HG03095 (cell line): ENCODE measurements around the gene NAMPT.
"Not testable (repeated sequence)": the region's sequence is repeated elsewhere in the genome, so short reads cannot be mapped to it uniquely, and the experiment has no call there.

Source experiments
- ATAC-seq: cut with Tn5 transposase; IDR thresholded peaks from one replicate; pipeline ENCODE4 v1.9.1; 2021; ENCODE audit warnings: moderate library complexity; ENCODE audit not compliant: unreplicated experiment

Gene NAMPT

DNA sequence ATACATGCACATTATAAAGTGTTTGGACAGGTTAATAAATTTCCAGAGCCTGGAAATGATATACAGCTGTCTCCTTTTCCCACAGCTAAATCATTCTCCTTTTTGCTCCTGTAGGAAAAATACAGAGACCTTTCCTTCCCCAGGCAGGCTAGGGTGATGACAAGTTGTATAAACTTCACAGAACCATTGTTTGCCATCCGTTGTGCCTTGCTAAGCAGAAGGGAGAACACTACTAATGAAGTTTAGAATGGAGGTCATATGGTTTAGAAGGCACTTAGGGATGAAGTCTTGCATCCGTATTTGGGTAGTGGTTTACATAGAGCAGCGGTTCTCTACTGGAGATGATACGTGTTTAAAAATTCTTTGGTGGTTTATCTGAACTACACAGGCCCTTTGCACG is 46.0 kb downstream of the NAMPT start:
- no peak for ATAC-seq

DNA sequence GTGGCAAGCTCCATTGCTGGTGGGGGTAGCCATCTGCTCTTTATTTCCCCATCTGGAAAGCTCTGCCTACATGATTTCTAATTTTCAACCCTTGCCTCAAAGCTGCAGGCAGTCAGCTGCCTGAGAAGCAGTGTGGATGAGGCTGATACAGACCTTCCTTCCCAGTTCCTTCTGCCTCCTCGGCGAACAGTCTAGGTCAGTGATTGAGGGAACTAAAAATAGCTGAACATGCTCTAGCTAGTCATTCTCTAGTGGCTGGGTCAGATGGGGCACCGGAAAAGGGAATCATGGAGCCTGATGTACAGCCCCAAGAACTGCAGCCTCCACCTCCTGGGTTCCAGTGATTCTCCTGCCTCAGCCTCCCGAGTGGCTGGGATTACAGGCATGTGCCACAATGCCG is 48.7 kb downstream of the NAMPT start:
- ATAC-seq: no peak

DNA sequence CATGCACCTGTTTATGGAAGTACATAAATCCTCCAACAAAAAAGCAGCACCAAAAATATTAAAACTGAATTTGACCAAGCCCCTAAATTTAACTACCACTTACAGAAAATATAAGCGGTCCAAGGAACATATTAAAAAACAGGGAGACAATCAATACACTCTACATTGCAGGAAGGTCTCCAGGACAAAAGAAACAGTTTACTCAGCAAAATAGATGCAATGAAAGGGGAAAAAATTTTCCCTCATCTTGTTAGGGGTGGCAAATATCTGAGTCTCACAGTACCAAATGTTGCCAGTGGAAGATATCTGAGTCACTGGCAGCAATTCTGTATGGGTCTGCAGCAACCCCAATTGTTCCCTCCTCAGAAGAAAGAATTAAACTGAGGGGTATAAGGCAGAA is 50.4 kb downstream of the NAMPT start:
- no peak for ATAC-seq

DNA sequence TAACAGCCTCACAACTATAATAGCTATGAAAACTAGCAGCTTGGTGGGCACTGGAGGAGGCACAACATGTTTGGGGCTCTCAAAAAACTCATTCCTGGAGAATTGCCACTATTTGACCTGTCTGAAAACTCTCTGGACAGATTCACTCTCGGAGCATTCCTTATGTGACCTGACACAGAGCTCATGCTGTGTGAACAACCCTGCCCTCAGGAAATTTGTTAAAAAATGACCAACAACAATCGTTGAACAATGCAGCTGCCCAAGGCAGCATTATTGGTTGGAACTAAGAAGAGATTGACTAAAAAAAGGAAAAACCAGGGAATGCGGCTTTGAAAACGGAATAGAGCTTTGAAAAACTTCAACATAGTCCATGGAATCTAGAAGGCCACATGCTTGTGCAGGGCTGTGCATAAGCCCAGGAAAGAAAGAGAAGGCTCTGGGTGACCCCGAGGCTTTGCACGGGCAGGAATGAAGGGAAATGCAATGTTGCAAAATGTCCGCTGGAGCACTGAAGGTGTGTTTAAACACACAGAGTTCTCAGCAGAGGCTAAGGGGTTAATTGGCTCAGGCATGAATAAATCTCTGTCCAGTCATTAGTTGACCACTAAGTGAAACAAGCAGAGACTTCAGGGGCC is 52.8 kb downstream of the NAMPT start:
- ATAC-seq: no peak

DNA sequence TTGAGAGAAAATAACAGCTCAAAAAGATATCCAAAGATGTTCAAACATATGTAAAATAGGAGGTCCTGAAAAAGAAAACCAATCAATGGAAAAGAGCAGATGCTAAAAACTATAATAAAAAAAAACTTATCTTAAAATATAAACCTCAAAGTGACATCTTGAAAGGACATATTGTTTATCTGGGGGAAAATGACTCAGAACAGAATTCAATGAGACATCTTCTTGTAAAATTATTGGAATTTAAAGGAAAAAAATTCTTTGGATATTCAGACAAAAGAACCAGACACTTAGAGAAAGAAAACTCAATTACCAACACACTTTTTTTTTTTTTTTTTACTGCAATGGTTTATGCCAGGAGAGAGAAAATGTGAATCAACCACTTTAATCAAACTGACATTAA is 58.9 kb downstream of the NAMPT start:
- ATAC-seq: no peak

DNA sequence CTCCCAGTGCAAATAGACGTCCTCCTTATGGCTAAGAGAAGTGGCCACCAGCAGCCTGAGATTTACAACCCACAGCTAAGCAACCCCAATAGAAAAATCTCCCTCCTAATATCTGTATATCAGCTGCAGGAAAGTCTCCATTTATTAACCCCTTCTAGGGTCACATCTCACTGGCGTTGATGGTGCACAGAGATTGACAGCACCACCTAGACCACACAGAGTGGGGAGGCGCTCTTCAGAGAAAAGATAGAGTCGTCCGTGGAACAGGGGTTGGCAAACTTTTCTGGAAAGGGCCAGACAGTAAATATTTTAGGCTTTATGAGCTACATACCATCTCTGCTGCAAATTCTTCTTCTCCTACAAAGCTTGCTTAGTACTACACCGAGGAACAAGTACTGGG is 60.0 kb downstream of the NAMPT start:
- ATAC-seq: no peak

DNA sequence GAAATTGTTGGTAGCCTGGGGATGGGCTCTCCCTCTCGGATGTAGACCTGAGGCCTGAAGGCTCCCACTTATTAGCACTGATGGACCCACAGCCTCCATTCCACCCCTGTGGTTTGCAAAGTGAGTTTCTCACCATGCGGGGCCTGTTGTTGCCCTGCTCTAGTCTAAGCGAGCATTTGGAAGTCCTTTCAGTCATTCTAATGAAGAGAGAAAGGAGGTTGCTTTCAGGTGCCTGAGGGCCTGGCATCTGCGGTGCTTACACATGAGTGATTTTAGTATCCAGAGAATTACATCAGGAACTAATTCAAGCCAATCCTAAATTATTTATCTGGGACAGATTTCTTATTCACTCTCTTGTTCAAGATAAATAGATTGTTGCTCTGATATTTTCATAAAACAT is 61.6 kb downstream of the NAMPT start:
- no peak for ATAC-seq

DNA sequence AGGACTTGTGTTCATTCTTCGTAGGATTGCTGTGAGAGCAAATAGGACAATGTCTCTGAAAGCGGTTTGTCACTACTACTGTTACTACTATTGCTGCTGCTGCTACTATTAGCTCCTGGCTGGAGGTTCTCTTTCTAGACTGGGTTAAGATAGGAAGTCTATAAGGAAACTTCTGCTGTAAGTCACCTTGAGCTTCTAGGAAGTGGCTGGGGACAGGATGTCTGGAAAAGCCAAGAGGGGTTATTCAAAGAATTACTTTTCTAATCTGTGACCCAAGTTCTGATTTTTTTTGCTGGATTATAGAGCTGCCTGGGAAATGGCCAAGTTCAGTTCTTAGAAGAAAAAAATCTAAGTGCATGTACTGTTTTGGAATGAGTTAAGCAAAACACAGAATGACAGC is 62.2 kb downstream of the NAMPT start:
- ATAC-seq: no peak

DNA sequence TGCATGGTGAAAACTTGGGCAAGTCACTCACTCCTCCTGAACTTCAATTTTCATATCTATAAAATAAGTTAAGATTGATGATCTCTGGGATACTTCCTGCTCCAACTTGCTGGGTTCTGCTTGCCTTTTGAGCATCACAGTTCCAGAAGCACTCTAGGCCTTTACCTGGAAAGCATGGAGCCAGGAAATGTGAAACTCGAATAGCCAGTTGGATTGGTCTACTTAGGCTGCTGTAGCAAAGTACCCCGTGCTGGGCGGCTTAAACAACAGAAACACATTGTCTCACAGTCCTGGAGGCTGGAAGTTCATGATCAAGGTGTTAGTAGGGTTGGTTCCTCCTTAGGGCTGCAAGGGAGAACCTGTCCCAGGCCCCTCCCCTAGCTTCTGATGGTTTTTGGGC is 64.5 kb downstream of the NAMPT start:
- no peak for ATAC-seq

DNA sequence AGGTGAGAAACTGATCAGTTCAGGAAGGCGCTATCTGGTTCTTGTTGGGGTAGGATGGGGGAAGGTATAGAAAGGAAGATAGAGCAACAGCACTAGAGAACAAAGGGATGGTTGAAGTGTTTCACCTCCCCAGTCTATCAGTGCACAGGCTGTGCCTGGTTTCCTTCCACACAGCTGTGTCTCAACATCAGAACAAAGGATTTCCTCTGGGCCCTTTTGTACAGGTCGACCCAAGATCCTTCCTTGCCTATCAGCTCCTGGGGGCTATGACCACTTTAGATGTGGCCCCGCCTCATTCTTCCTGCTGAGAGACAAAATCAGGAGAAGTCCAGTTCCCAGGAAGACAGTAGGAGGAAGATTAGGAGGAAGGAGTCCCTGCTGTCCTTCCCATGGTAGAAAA is 65.6 kb downstream of the NAMPT start:
- no peak for ATAC-seq

DNA sequence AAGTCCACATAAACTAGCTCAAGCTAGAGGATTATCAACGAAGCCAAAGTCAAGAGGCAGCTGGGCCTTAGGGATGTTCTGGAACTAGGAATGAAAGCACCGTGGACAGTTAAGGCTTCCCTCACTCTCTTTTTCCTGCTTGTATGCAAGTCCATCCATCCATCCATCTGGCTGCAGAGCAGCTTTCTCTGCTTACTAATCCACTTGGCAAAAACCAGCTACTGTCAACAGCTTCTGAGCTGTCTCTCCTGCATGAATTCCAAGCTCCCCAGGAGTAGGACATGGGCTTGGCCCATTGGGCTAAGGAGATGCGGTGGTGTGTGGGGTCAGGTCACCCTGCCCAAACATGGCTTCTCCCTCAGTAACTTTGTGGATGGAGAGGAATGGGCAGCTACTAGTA is 66.2 kb downstream of the NAMPT start:
- ATAC-seq: no peak

DNA sequence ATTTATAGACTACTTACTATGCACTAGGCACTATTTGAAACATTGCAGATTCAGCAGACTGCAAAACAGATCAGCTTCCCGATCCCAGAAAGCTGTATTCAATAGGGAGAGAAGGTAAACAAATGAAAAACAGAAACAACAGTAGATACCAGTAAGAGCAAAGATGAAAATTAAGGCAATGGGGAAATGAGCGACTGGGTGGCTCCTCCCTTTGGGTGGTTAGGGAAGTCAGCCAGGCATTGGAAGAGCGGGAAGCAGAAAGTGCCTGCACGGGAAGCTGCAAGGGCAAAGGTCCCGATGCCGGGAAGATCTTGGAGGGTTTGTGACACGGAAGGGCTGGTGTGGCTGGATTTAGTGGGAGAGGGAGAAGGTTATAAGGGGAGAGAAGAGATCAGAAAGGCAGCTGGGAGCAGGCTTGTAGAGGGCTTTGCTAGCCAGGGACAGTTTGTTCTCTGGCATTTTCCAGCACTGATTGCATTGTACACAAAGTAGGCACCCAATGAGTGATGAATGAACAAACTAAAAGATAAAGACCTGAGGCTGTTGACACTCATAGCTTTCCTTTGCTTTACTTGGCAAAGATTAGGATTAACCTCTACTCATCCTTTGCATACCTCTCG is 67.8 kb downstream of the NAMPT start:
- ATAC-seq: no peak

DNA sequence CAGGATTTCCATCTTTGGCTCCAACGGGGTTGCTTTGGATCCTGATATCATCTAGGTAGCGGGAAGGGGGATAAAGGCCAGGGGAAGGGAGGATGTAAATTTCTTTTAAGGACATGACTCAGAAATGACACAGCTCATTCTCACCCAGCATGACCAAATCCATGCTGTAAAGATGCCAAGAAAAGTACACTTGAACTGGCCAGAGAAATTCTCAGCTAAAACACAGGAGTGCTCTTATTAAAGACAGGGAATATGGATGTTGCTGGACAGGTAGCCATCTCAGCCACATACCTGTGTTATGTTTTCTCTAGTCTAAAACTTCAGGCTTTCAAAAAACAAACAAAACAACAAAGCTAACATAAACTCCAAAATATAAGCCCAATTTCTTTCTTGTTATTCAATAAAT is 68.3 kb downstream of the NAMPT start:
- ATAC-seq: no peak

DNA sequence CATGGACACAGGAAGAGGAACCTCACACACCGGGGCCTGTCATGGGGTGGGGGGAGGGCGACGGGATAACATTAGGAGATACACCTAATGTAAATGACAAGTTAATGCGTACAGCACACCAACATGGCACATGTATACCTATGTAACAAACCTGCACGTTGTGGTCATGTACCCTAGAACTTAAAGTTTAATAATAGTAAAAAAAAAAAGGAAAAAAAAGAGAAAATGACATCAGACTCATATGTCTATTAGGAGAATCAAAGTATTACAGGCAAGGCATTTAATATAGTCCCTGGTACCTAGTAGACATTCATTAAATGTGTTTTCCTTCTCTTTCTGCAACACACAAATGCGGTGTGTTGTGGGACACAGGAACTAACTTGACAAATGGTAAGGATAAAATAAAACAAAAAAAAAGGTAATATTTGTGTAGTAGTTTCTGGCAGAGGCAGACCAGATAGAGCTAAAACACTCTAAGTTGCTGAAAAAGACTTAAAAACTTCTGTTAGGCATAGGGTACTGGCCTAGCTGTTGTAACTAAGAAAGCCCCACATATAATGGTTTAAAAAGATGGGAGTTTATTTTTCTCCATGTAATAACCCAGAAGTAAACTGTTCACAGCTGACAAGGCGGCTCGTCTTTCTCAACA is 68.8 kb downstream of the NAMPT start:
- no peak for ATAC-seq

DNA sequence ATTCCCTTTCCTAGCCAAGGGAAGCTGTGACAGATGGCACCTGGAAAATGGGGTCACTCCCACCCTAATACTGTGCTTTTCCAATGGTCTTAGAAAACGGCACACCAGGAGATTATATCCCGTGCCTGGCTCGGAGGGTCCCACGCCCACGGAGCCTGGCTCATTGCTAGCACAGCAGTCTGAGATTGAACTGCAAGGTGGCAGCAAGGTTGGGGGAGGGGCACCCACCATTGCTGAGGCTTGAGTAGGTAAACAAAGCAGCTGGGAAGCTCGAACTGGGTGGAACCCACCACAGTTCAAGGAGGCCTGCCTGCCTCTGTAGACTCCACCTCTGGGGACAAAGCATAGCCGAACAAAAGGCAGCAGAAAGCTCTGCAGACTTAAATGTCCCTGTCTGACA is 75.8 kb downstream of the NAMPT start:
- ATAC-seq: not testable (repeated sequence)

DNA sequence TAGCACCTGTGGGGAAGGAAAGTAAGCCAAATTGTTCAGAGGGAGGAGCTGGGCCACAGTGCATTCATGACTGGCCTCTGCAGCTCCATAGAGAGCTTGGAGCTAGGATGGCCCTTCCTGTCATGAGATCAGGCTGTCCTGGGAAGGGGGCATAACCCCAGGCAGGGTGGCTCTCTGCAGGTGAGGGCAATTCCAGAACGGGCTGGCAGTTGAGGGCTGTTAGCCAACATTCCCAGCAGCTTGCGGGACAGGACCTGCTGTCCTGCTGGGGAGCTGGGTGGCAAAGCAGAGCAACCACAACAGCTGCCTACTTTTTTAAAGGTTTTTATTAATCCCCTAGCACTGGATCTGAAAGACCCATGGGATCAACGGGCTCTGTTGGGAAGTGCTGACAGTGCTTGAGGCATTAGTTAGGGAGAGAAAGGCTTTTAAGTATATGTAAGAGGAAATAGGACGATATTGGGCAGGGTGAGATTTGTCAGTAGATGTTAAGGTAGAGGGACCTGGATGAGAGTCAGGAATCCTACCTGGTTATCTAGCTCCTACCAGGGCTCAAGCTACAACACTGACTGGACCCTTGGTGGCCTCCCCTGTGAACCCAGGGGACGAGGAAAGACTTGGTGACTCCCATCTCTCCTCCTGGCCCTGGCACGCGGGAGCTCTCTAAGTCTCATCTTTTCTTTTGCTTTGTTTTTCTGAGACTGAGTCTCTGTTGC is 77.8 kb downstream of the NAMPT start:
- no peak for ATAC-seq

DNA sequence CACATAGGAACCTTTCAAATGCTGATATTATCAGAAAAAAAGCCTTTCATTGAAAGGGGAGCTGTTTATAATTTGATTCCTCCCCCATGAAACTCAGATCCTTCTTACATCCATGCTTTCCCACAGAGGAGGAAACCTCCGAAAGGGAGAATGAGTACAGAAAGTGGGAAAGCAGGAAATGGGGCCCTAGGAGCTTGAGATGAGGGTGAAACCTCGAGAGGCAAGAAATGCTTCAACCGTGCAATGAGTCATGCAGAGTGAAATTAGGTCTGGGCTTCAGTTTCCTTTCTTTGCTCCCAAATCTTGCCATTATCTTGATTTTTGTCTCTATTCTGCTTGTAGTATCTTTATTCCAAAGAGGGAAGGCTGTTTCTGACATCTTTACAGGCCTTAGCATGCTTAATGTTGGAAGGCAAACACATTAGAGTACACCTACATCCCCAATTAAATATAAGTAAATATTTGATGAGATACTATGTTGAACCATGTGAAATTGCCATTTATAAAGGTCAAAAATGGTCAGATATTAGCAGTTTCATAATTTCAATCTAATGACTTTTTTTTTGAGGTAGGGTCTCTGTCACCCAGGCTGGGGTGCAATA is 79.1 kb downstream of the NAMPT start:
- no peak for ATAC-seq

DNA sequence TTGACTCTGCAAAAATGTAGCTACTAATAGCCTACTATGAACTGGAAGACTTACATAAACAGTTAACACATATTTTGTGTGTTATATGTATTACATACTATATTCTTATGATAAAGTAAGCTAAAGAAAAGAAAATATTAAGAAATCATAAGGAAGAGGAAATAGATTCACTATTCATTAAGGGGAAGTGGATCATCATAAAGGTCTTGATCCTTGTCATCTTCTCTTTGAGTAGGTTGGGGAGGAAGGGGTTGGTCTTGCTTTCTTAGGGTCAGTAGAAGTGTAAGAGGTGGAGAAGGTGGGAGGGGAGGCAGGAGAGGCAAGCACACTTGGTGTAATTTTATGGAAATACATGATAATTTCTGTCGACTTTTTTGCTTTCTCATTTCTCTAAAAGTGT is 81.3 kb downstream of the NAMPT start:
- no peak for ATAC-seq

DNA sequence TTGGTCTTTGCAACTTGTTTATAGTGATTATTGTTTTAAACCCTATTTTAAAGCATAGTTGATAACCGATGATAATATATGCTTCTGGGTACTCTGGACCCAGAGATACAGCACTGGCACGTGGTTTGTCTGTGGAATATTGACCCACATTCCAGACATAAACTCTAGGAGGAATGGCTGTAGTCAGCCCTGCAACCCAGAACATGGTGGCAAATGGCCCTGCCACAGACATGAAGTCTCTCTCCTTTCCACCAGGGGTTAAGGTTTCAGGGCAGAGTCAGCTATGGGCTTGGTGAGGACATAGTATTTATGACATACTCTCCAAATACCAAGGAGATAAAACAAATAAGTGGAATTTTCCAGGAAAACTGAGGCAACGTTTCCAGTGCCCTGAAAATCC is 83.6 kb downstream of the NAMPT start:
- no peak for ATAC-seq

DNA sequence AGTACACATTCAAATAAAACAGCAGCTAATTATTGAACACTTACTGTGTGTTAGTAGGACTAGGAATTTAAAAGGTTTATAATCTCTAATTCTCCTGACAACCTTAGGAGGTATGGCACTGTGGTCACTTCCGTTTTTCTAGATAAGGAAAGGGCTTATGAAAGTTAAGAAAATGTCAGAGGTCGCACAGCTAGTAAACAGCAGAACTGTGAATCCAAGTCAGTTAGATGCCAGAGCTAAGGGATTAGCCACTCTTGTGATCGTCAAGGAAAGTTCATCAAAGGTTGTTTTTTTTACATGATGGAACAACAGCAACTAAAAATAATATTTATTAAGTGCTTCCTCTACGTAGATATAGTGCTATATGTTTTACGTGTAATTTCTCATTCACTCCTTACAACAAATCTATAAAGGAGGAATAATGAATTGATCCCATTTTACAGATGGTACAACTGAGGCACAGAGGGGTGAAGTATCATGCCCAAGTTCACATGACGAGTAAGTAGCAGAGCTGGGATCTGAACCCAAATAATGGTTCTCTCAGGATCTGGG is 84.9 kb downstream of the NAMPT start:
- ATAC-seq: no peak

DNA sequence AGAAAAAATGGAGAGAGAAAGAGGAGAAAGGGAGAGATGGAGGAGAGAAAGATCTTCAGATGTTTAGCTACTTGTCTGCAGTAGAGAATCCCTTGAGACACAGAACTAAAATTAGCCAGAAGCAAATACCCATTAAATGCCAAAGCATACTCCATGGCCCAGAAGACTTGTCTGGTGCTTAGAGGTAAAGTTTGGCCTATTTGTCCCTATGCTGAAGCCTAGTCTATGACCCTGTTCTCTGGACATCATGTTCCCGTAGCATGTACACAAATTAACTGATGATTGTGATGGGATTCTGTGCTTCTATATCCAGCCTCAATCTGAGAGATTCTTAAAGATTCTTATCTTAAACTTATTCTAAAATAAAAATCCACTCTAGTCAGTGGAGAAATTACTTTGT is 85.8 kb downstream of the NAMPT start:
- ATAC-seq: no peak
